Testis (tissue), 3 donors: Measurements from ENCODE around the gene DDX47. TPM values are rescaled to one million over a fixed set of nuclear protein-coding genes. Genes with fewer than 3 reads are reported as not detected.
"Not testable (repeated sequence)": the region's sequence is repeated elsewhere in the genome, so short reads cannot be mapped to it uniquely, and the experiment has no call there.

Experiments used
- DNase-seq: peaks from one replicate; pipeline ENCODE4 v3.0.0-alpha.2; 2019
- H3K27ac ChIP-seq, 2 donors: fragments of 200-600 bp; sonication (generic); one replicate each; pipeline ENCODE4 v1.5.1; 2019
- H3K27me3 ChIP-seq: fragments of 200-600 bp; sonication (generic); one replicate; pipeline ENCODE4 v1.5.1; 2019
- H3K36me3 ChIP-seq: fragments of 200-600 bp; sonication (generic); one replicate; pipeline ENCODE4 v1.5.1; 2017; ENCODE audit warnings: low read depth; ENCODE audit errors: missing control alignments
- H3K4me1 ChIP-seq: fragments of 200-600 bp; sonication (generic); one replicate; pipeline ENCODE4 v1.5.1; 2019
- H3K4me3 ChIP-seq, 2 donors: fragments of 200-600 bp; sonication (generic); one replicate each; pipeline ENCODE4 v1.5.1; 2017 to 2019
- H3K9me3 ChIP-seq: fragments of 200-600 bp; sonication (generic); one replicate; pipeline ENCODE4 v1.5.1; 2017
- POLR2A ChIP-seq: fragments of 450-650 bp; IDR thresholded peaks from one replicate; pipeline ENCODE4 v1.6.1; 2017; ENCODE audit warnings: antibody characterized with exemption, mild to moderate bottlenecking, moderate library complexity
- WGBS, 2 donors: methylation state at CpG; one replicate each; pipeline ENCODE4 v1.1.5; 2018; 5-methylcytosine and 5-hydroxymethylcytosine counted together
- intact Hi-C: fragments of 100-400 bp; cut with DNase I; formaldehyde crosslinking; loops from one replicate; pipeline ENCODE4 v1.15.1; 2023; ENCODE audit warnings: low total_unique reads
- polyA plus RNA-seq: library from polyadenylated mRNA; stranded (reverse); fragments of 350-450 nt; fragmentation: Illumina TruSeq; extraction: RNeasy Lipid Tissue Mini Kit (QIAGEN cat#74804); gene quantifications from one replicate; pipeline ENCODE4 v1.2.3, GENCODE V29; 2014; ENCODE audit warnings: low read depth, low replicate concordance; ENCODE audit not compliant: insufficient read depth
- total RNA-seq, 2 donors: library from RNA; depleted of rRNA; stranded (reverse); fragments of >200 nt; gene quantifications; one replicate each; pipeline ENCODE4 v1.2.3, GENCODE V29; 2016
- TF ChIP-seq, protein P1 (sequence below), 3 experiments: fragments of 450-650 bp in 2 of 3; fragments of 200-600 bp in 1 of 3; sonication (generic) in 1 of 3; IDR thresholded peaks; one replicate each; pipeline ENCODE4 v1.5.1; 2016 to 2019; ENCODE audit warnings: antibody characterized with exemption in 3 of 3, mild to moderate bottlenecking in 2 of 3, moderate library complexity in 1 of 3

The DDX47 gene
- total and polyA plus RNA-seq, 3 donors from 2014 or later, result 52.4 to 85.4 (median 82.4) TPM

DNA sequence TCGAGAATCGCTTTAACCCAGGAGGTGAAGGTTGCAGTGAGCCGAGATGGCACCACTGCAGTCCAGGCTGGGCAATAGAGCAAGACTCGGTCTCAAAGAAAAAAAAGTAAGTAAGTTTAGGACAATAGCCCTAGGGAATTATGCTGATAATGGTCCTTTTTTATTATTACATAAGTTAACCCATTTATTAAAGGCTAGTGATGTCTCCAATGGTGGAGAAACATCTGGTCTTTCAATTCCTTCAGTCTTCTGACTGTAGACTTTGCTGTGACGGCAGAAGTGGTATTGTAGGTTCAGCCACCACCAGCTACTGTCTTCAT, 27.4 kb downstream of the DDX47 start:
- Histone ChIP-seq H3K27ac (no peak overlapping the region), H3K4me1 (no peaks in the 10 kb centered on the region), H3K9me3 (no peaks in the 10 kb centered on the region), H3K27me3 (no peaks in the 10 kb centered on the region), H3K36me3 (no peaks in the 10 kb centered on the region), H3K4me3 (no peak overlapping the region)
- TF ChIP-seq, protein P1, sequence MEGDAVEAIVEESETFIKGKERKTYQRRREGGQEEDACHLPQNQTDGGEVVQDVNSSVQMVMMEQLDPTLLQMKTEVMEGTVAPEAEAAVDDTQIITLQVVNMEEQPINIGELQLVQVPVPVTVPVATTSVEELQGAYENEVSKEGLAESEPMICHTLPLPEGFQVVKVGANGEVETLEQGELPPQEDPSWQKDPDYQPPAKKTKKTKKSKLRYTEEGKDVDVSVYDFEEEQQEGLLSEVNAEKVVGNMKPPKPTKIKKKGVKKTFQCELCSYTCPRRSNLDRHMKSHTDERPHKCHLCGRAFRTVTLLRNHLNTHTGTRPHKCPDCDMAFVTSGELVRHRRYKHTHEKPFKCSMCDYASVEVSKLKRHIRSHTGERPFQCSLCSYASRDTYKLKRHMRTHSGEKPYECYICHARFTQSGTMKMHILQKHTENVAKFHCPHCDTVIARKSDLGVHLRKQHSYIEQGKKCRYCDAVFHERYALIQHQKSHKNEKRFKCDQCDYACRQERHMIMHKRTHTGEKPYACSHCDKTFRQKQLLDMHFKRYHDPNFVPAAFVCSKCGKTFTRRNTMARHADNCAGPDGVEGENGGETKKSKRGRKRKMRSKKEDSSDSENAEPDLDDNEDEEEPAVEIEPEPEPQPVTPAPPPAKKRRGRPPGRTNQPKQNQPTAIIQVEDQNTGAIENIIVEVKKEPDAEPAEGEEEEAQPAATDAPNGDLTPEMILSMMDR (IDR thresholded peaks at IDR 0.05), result no peak
- no peak for TF ChIP-seq POLR2A
- intact Hi-C loops, result no loop called here
- WGBS, 2 donors, result 93 to 98% methylated on average over 5 of the region's 5 CpGs
- no peak for DNase-seq

DNA sequence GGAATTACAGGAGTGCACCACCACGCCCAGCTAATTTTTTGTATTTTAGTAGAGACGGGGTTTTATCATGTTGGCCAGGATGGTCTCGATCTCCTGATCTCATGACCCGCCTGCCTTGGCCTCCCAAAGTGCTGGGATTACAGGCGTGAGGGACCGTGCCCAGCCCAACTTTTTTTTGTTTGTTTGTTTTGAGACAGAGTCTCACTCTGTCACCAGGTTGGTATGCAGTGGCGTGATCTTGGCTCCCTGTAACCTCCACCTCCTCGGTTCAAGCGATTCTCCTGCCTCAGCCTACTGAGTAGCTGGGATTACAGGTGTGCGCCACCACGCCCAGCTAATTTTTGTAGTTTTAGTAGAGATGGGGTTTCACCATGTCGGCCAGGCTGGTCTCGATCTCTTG, 28.3 kb downstream of the DDX47 start:
- H3K36me3 ChIP-seq, H3K4me1 ChIP-seq, H3K9me3 ChIP-seq, DNase-seq, H3K27me3 ChIP-seq, H3K27ac ChIP-seq, H3K4me3 ChIP-seq, intact Hi-C loops: not testable (repeated sequence)
- 93 to 95% methylated on average over 13 of the region's 13 CpGs for WGBS, 2 donors

DNA sequence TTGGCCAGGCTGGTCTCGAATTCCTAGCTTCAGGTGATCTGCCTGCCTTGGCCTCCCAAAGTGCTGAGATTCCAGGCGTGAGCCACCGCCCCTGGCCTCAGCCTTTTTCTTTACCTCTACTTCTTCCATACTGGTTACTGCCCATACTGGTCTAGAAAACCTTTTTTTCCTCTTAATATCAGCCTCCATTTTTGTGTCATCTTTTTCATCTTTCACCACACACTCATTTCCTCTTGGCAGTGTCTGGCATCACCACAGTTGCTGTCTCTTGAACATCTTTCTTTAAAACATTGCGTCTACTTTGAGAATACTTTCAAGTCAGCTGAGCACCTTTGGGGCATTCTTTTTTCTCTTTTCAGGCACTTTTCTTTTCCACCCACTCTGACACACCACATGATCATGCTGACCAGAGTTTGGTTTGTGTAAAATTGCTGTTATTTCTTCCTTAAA, 32.7 kb downstream of the DDX47 start:
- intact Hi-C loops, result no loop called here
- Histone ChIP-seq H3K9me3 (no peaks in the 10 kb centered on the region), H3K4me1 (no peaks in the 10 kb centered on the region), H3K4me3 (no peak overlapping the region), H3K27me3 (no peaks in the 10 kb centered on the region), H3K27ac (no peak overlapping the region), H3K36me3 (no peaks in the 10 kb centered on the region)
- 87 to 97% methylated on average over 4 of the region's 4 CpGs for WGBS, 2 donors
- TF ChIP-seq, protein P1 (IDR thresholded peaks at IDR 0.05), result no peak
- no peak for TF ChIP-seq POLR2A
- no peak for DNase-seq

DNA sequence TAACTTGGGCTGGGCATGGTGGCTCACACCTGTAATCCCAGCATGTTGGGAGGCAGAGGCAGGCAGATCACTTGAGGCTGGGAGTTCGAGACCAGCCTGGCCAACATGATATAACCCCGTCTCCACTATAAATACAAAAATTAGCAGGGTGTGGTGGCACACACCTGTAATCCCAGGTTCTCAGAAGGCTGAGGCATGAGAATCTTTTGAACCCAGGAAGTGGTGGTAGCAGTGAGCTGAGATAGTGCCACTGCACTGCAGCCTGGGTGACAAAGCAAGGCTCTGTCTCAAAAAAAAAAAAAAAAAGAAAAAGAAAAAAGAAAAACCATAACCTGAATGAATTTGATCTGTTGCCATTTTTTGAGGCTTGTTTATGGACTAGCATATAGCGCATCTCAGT, 33.6 kb downstream of the DDX47 start:
- H3K4me1 ChIP-seq, H3K27ac ChIP-seq, H3K27me3 ChIP-seq, DNase-seq, intact Hi-C loops, H3K36me3 ChIP-seq, H3K4me3 ChIP-seq, H3K9me3 ChIP-seq: not testable (repeated sequence)
- WGBS, 2 donors, result 94 to 97% methylated on average over 3 of the region's 3 CpGs

DNA sequence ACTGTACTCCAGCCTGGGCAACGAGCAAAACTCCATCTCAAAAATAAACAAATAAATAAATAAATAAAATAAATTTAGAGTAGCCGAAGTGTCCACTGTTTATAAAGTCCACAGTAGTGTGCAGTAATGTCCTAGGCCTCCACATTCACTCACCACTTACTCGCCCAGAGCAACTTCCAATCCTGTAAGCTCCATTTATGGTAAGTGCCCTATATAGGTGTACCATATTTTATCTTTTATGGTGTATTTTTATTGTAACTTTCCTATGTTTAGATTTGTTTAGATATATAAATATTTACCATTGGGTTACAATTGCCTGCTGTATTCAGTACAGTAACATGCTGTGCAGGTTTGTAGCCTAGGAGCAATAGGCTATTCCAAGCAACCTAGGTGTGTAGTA, 40.3 kb downstream of the DDX47 start:
- Histone ChIP-seq H3K4me1 (no peaks in the 10 kb centered on the region), H3K9me3 (no peaks in the 10 kb centered on the region), H3K27ac (no peak overlapping the region), H3K36me3 (no peaks in the 10 kb centered on the region), H3K27me3 (no peaks in the 10 kb centered on the region), H3K4me3 (no peak overlapping the region)
- intact Hi-C loops, result no loop called here
- no peak for DNase-seq
- 61 to 64% methylated on average over 3 of the region's 3 CpGs for WGBS, 2 donors
- TF ChIP-seq POLR2A, result no peak
- TF ChIP-seq, protein P1 (IDR thresholded peaks at IDR 0.05), result no peak

DNA sequence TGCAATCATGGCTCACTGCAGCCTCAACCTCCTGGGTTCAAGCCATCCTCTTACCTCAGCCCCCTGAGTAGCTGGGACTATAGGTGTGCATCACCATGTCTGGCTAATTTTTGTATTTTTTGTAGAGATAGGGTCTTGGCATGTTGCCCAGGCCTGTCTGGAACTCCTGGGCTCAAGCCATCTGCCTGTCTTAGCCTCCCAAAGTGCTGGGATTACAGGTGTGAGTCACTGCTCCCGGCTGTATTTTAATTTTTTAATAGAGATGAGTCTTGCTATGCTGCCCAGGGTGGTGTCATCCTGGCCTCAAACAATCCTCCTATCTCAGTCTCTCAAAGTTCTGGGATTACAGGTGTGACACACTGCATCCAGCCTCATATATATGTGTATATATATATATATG, 46.5 kb downstream of the DDX47 start:
- H3K4me3 ChIP-seq, result no peak overlapping the region
- H3K4me1 ChIP-seq, result no peaks in the 10 kb centered on the region
- 64 to 78% methylated on average over 1 of the region's 1 CpG for WGBS, 2 donors
- H3K27me3 ChIP-seq, result no peaks in the 10 kb centered on the region
- intact Hi-C loops, result no loop called here
- TF ChIP-seq POLR2A, result no peak
- TF ChIP-seq, protein P1 (IDR thresholded peaks at IDR 0.05), result no peak
- no peak for DNase-seq
- H3K9me3 ChIP-seq, result no peaks in the 10 kb centered on the region
- H3K27ac ChIP-seq, result no peak overlapping the region
- no peaks in the 10 kb centered on the region for H3K36me3 ChIP-seq
